Neuron (in vitro differentiated cells): ENCODE results near the gene TNNI2.

Experiments
- H2AFZ ChIP-seq: one replicate; pipeline ENCODE4 v1.6.1; 2013; ENCODE audit warnings: low read depth, mild to moderate bottlenecking, inconsistent platforms, low read length, moderate library complexity
- H3K27me3 ChIP-seq: one replicate; pipeline ENCODE4 v1.6.1; 2013; ENCODE audit warnings: low read length; ENCODE audit not compliant: insufficient read depth
- H3K36me3 ChIP-seq: one replicate; pipeline ENCODE4 v1.6.1; 2013; ENCODE audit warnings: low read length; ENCODE audit not compliant: insufficient read depth
- H3K4me1 ChIP-seq: one replicate; pipeline ENCODE4 v1.6.1; 2013; ENCODE audit warnings: low read length; ENCODE audit not compliant: insufficient read depth
- H3K4me3 ChIP-seq: 2 replicates; pipeline ENCODE4 v1.5.1; 2013; ENCODE audit warnings: mild to moderate bottlenecking, low read length, moderate library complexity
- H3K9me3 ChIP-seq: one replicate; pipeline ENCODE4 v1.6.1; 2013; ENCODE audit warnings: low read length

Gene TNNI2

DNA sequence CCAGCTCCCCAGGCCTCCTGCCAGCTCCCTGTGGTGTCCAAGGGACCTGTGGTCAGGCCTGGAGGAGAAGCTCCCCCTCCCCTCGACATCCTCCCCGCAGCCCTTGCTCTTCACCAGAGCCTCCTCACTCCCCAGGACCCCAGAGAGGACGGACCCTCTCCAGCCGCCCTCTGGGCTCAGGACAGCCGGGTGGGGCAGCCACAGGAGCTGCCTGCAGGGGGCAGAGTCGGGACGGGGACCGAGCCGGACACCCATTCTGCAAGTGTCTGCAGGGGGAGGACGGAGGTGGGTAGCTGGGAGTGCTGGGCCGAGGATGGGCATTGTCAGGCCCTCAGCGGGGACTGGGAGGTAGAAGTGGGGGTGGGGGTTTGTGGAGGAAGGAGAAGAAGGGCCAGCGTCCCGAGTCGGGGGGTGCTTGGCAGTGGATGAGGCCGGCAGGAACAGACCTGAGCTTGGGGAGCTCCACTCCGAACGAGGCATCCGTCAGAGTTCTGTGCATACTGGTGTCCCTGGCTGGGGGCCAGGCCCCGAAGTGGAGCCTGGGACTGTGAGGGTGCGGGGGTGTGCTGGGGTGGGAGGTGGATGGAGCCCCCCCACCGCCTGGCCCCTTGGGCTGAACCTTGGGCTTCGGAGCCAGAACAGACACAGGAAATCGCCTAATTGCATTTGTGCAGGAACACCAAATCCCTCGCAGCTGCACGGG is 37.7 kb downstream of the TNNI2 start:
- peaks cover 2% of the 10 kb centered on the region for H3K4me1 ChIP-seq
- no peaks in the 10 kb centered on the region for H3K27me3 ChIP-seq
- no peaks in the 10 kb centered on the region for H3K9me3 ChIP-seq
- no peak overlapping the region for H2AFZ ChIP-seq
- H3K36me3 ChIP-seq, result no peaks in the 10 kb centered on the region
- no peak overlapping the region for H3K4me3 ChIP-seq

DNA sequence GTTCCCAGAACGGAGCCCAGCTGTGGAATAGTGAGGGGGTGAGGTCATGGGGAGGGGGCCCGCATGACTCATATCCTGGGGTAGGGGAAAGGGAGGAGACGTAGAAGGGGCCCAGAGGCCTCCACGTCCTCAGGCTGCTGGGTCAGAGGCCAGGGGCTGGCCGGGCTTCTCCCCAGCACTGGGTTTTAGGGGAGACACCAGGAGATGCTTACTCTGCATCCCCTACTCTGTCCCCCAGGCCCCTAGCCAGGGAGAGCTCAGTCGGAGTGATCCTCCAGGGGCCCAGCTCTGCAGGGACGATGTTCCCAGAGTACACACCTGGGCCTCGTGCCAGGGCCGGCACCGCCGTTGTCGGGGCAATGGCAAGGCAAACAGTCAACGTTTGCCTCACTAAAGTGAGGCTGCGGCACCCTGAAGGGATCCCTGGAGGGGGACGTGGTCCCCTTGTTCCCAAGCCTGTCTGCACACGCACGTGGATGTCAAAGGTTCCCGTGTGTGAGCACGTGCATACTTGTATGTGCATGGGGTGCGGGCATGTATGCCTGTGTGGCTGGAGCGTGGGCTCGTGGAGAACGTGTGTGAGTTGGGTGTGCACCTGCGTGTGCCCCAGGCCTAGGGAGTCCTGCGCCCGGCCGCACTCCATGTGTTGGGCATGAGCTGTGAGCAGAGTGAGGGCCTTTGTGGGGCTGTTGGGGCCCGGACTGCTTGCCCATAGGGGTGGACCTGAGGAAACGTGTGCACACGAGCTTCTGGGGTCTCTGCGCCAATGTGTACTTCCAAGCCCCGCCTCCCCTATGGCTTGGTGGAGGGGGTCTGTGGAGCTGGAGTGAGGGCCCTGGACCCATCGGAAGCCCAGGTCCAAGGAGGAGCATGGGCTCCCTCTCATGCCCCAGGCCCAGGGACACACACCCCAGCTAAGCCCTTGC is 38.7 kb downstream of the TNNI2 start:
- Histone ChIP-seq H3K36me3 (no peaks in the 10 kb centered on the region), H3K4me1 (peaks cover 2% of the 10 kb centered on the region), H2AFZ (no peak overlapping the region), H3K9me3 (no peaks in the 10 kb centered on the region), H3K27me3 (no peaks in the 10 kb centered on the region), H3K4me3 (no peak overlapping the region)

DNA sequence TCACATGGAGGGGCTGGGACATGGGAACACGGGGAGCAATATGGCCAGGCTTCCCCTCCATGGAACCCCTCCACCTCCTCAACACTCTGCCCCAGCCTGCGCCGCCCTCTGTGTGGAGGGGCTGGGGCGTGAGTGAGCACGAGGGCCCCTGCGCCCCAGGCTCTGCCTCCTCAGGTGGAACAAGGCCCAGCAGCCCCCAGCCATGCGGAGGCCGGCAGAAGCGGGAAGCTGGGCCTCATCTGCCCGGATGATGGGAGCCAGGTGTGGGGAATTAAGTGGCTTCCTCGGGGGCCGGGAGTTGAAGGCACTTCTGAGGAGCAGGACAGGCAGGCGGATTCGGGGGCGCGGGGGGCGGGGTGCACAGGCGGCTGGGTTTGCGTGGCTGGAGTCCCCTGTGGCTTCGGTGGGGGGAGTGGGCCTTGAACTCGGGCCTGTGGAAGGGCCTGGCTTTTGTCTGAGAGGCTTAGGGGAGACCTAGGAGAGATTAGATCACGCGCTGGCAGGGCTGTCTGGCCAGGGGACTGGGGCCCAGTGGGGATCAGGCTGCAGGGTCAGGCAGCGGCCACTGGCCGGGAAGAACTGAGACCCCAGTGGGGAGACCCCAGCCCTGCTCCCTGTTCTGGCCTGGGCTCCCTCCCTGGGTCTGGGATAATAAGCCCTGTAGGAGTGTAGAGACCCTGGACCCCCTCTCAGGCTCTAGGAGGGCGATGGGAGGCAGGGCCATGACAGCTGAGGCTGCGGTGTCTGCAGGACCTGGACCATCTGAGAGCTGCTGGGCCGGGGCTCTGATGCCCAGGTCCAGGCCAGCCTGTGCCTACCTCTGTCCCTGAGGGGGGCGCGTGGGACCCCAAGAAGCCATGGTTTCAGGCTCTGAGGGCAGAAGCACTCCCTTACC is 39.6 kb downstream of the TNNI2 start:
- Histone ChIP-seq H3K4me1 (peaks cover 2% of the 10 kb centered on the region), H3K36me3 (no peaks in the 10 kb centered on the region), H3K27me3 (no peaks in the 10 kb centered on the region), H2AFZ (no peak overlapping the region), H3K9me3 (no peaks in the 10 kb centered on the region), H3K4me3 (no peak overlapping the region)

DNA sequence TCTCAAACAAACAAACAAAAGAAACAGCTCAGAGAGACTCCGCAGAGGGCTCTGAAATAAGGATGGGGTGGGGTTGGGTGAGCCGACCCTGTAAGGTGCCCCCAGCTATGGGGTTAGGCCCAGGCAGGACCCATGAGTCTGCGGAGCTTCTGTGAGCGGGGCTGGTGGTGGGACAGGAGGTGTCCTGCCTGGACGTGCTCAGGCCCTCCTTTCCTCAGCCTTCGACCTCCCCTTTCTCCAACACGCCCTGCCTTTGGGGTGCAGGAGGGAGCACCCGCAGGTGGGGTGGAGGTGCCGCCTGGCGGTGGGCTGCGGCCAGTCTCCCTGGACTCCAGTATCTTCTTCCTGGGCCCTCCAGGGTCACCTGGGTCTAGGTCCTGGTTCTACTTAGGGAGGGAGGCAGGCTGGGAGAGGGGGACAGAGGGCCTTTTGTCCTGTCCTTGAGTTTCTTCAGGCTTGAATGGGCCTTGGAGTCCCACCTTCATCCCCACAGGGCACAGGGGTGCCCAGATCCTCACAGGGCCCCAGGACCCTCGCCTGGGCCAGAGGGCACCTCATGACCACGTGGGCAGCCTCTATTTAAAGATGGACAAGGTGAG is 40.7 kb downstream of the TNNI2 start:
- H2AFZ ChIP-seq, result no peak overlapping the region
- no peaks in the 10 kb centered on the region for H3K36me3 ChIP-seq
- no peaks in the 10 kb centered on the region for H3K9me3 ChIP-seq
- peaks cover 2% of the 10 kb centered on the region for H3K4me1 ChIP-seq
- no peak overlapping the region for H3K4me3 ChIP-seq
- H3K27me3 ChIP-seq, result no peaks in the 10 kb centered on the region

DNA sequence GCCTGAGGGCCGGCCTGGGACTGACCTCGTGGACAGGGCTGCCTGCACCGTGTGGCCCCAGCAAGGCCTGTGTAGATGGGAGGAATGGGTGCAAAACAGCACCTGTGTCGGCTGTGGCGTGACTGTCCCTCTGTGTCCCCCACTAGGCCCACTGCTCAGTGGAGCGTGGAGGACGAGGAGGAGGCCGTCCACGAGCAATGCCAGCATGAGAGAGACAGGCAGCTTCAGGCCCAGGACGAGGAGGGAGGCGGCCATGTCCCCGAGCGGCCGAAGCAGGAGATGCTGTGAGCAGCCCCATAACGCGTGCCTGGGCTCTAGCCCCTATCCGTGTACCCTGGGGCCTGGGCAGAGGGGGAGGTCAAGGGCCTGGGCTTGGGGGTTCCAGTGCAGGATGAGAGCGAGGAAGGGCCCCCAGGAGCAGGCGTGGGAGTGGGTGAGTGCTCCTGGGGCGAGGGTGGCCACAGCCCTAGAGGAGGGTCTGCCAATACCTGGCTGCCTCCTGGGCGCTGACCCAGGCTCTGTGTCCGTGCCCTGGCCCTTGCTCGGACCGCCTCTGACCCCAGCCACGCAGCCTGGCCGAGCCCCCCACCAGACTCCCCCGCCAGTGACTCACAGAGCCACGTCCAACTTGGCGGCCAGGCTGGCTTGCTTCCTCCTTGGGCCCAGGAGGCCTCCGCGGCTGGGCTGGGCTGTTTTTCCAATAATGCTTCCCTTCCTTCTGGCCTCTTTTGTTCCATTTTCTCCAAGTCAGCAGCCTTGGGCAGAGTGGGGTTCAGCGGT is 41.4 kb downstream of the TNNI2 start:
- Histone ChIP-seq H3K9me3 (no peaks in the 10 kb centered on the region), H3K36me3 (no peaks in the 10 kb centered on the region), H3K27me3 (no peaks in the 10 kb centered on the region), H3K4me1 (peaks cover 2% of the 10 kb centered on the region), H3K4me3 (no peak overlapping the region), H2AFZ (no peak overlapping the region)

DNA sequence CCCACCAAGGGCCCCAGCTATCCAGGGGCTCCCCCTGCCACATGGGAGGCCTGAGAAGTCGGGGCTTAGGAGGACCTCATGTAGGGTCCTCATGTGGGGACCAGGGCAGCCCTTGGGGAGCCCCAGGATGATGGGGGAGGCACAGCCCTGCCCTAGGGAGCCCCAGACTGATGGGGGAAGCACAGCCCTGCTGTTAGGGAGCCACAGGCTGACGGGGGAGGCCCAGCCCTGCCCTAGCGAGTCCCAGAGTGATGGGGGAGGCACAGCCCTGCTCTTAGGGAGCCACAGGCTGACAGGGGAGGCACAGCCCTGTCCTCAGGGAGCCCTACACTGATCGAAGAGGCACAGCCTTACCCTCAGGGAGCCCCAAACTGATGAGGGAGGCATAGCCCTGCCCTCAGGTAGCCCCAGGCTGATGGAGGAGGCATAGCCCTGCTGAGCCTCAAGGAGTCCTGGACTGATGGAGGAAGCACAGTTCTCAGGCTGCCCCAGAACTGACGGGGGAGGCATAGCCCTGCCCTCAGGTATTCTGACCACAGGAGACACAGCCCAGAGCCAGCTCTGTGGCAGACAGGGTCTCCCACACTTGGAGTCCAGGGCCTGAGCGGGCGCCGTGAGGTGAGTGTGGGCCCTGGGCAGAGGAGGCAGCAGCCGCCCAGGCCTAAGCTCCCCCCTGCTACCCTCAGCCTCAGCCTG is 42.1 kb downstream of the TNNI2 start:
- no peaks in the 10 kb centered on the region for H3K9me3 ChIP-seq
- no peak overlapping the region for H2AFZ ChIP-seq
- H3K4me1 ChIP-seq, result peaks cover 2% of the 10 kb centered on the region
- no peaks in the 10 kb centered on the region for H3K36me3 ChIP-seq
- no peak overlapping the region for H3K4me3 ChIP-seq
- H3K27me3 ChIP-seq, result no peaks in the 10 kb centered on the region

DNA sequence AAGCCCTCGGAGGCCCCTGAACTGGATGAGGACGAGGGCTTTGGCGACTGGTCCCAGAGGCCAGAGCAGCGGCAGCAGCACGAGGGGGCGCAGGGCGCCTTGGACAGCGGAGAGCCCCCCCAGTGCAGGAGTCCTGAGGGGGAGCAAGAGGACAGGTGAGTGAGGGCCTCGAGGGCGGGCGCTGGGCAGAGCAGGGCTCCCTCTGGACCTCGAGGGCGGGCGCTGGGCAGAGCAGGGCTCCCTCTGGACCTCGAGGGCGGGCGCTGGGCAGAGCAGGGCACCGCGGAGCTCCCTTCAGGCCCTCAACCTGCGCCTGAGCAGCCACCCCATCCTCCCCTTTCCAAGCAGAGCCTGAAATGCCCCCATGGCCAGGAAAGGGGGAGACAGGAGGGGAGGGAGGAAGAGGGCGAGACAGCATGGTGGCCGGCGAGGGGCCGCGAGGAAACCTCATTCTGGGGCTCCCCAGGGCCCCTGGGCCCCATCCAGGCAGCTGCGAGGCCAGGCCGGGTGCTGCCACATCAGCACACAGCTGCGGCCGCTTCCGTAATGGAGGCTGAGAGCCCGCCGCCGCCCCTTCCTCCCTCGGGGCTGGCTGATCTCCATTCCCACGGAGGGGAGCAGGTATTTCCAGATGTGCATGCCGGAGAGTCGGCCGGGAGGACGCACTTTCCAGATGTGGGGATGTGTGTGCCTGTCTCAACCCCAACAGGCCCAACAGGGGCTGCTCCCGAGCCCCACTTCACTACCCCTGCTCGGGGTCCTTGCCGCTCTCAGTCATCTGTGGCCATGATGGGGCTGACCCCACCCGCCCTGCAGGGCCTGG is 42.9 kb downstream of the TNNI2 start:
- H2AFZ ChIP-seq, result no peak overlapping the region
- H3K4me3 ChIP-seq, result no peak overlapping the region
- H3K9me3 ChIP-seq, result no peaks in the 10 kb centered on the region
- no peaks in the 10 kb centered on the region for H3K36me3 ChIP-seq
- H3K4me1 ChIP-seq, result peaks cover 2% of the 10 kb centered on the region
- no peaks in the 10 kb centered on the region for H3K27me3 ChIP-seq

DNA sequence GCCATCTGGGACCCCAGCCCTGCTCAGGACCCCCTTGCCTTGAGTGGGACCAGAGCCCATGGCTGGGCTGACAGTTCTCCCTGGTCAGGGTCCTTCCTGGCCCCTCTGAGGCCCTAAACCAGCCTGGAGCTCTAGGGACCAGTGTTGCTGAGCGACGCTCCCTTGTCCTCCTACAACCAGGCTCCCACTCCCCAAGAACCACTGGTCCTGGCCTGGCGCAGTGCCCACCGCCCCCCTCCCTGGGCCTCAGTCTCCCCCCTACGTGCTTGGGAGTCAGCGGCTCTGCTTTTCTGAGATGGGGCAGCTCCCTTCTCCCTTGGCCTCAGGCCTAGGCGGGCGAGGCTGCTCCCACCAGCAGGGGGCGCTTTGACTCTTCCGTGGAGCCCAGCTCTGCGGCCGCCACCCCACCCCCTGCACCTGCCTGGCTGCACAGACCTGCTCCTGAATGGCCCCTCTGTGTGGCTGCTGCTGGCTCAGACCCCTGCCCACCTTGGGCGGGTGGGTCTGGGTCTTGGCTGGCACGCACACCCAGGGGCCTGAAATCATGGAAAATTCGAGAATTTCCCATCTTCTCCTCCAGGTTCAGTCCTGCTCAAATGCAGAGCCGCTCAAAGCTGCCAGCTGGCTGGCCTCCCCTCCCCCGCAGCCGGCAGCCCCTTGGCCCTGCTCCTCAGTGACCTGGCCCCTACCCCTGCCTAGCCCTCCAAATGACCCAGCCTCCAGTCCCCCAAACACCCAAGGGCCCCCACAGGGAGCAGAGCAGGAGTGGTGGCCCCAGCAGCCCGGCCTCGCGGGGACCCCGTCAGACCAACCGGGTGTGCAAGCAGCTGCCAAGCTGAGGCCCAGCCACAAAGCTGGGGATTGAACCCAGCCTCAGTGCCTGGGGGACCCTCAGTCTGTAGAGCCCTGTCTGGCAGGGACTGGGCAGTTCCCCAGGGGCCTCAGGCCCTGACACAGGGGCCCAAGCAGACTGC is 43.8 kb downstream of the TNNI2 start:
- H3K4me3 ChIP-seq, result no peak overlapping the region
- H3K36me3 ChIP-seq, result no peaks in the 10 kb centered on the region

DNA sequence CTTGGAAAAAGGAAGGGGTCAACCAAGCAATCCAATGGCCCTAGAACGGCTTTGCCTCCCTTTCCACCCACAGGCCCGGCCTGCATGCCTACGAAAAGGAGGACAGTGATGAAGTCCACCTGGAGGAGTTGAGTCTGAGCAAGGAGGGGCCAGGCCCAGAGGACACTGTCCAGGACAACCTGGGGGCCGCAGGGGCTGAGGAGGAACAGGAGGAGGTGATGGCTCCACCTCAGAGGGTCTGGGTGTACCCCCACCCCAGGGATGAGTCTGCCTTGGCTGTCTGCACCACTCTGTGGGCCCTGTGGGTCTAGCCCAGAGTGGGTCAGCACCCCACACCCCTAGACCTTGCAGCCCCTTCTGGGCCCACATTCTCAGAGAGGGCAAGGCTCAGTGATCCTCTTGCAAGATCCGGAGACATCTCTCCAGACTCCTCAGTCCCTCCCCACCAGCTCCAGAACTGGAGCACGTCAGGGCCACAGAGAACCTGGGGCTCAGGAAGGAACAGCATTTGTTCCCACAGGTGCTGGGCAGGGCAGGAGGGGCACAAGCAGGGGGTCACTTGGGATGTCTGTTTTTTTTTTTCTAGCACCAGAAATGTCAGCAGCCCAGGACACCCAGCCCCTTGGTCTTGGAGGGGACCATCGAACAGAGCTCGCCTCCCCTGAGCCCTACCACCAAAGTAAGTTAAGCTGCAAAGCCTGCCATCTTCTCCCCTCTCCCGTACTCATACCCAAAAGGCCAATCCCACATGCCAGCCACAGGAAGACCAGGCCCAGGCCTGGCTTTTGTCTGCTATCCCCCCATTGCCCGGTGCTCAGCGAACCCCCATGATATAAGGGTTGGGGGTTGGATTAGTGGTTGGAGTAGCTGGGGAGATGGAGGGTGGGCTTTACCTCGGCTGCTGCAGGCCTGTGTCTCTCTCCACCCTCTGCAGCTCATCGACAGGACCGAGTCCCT is 44.8 kb downstream of the TNNI2 start:
- H3K4me3 ChIP-seq, result no peak overlapping the region
- peaks cover 7% of the 10 kb centered on the region for H3K27me3 ChIP-seq
- no peaks in the 10 kb centered on the region for H3K36me3 ChIP-seq
- no peaks in the 10 kb centered on the region for H3K9me3 ChIP-seq
- H2AFZ ChIP-seq, result no peak overlapping the region
- no peaks in the 10 kb centered on the region for H3K4me1 ChIP-seq

More for the DNA sequence above, 43.8 kb downstream of the TNNI2 start:
- H2AFZ ChIP-seq, result no peak overlapping the region
- no peaks in the 10 kb centered on the region for H3K9me3 ChIP-seq
- no peaks in the 10 kb centered on the region for H3K27me3 ChIP-seq
- H3K4me1 ChIP-seq, result no peaks in the 10 kb centered on the region
